ENCODE results near the gene WDR48.

The WDR48 gene

GRCh38 chr3:39138804-39139415 lies 87.1 kb downstream of the WDR48 start:
- DNase-seq (ENCODE audit: low read depth, low spot score) = no peak

DNA sequence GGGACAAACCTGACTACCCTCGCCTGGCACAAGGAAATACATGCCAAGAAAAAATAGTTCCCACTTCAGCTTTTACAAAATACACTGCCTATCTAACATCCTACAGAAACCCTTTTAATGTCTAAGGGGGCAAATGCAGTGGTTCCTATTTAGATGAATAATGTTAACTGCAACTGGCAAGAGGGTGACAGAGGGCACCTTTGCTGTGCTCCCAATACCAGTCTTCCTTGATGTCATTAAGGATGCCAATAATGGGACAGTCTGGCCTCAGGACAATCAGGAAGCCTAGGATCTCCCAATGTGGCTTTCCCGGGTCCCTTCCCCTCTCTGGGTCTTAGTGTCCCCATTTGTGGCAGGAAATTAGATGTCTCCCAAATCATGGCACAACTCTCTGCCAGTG lies 87.6 kb downstream of the WDR48 start:
- DNase-seq (ENCODE audit: low read depth, low spot score) = no peak

DNA sequence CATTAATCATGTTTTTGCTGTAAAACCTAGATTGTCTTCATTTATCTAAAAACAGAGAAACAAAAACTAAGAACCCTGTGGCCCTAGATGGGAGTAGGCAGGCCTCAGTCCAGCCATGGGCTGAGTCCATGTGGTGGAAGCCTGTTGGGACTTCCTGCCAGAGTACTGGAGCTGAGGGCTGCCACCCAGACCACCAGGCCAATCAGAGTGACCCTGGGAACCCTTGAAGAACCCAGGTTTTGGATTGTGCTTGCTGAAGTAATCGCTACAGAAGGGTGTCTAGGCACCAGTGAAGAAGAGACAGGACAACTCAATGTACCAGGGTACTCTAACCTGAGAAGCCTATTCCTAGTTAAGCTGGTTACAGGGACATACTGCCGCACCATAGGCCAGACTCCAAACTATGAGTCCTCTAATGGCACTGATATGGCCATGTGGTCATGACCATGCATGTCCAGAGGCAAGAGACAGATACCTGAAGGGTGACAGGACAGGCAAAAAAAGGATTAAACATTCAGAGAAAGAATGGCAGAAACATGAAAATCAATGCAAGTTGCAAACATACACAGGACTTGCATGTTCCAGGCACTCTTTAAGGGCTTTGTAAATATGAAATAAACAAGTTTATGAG lies 88.6 kb downstream of the WDR48 start:
- no peak for DNase-seq (ENCODE audit: low read depth, low spot score)

DNA sequence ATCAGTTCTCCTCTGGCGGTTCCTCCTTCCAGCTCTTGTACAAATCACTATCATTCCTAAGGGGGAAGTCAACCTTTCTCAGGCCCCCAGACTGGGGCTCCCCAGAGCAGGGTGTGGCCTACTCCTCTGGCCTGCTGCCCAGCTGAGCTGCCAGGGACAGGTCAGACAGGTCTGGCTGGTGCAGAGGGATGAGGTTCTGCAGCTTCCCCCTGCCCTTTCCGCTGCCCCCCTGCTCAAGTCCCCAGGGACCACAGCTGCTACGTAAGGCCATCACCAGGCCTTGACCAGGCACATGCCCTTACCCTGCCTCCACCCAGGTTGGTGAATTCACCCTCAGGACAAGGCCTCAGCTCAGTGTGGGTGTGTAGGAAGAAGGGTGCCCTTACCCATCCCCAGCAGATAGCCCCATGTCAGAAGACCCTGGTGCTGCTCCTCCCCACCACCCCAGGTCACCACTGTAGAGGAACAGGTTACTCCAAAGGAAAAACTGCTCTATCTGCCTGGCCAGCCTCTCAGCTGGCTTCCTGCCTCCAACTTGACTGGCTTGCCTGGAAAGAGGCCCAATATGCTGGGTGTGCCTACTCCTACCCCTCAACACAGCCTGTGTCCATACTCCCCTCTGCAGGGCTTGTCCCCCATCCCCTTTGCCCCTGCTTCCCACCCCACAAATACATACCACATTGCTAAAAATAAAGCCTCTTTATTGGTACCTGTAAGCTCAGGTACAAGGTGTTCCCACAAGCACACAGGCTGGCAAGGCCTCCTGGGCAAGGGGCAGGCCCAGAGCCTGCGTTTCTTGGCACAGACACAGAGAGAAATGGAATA lies 89.6 kb downstream of the WDR48 start:
- DNase-seq (ENCODE audit: low read depth, low spot score) = no peak

DNA sequence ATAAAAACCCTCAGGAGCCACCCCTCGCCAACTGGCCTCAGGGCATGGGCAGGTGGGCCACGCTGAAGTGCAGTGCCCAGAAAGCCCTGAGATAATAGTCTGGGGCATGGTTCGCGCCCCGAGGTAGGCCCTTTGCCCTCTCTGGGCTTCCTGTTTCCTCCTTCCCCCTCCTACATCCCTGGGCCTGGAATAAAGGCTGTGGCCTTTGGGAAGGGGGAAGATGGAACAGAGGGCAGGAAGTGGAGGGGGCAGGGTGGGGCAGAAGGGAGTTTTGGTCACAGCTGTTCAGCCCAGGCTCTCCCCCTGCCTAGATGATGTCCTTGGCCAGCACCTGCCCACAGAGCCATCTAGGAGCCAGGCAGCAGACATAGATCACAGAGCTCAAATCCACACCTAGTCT lies 90.3 kb downstream of the WDR48 start:
- no peak for DNase-seq (ENCODE audit: low read depth, low spot score)

DNA sequence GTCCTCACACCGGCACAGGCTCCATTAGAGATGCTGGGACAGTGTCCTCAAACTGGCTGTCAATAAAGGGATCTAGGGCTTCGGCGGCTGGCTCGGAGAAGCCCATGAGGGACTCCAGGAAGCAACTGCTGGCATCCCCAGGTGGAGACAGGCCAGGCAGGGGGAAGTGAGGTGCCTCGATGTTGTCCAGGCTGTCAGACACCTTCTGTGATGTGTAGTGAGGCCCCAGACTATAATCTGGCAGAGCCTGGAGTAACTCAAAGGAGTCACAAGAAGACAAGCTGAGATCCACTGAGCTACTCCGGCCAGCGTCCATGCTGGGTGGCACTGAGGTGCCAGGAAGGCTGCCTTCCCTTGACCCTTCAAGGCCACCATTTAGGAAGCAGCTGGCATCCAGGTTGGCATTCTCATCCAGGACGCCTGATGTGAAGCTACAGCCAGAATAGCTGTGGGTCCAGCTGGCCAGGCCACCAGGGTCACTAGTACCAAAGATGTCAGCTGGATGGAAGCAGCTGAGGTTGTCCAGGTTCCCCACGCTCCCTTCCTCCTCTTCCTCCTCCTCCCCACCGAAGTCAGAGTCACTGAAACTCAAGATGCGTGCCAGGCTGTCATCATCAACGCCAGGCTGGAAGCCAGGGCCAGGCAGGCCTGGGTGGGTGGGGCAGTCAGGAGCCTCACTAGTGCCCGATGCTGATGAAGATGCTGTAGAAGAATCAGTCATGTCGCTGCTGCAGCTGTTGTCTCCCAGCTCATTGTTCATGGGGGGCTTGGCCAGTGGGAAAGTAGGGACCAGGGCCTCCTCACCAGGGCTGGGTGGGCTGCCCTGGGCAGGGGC lies 91.5 kb downstream of the WDR48 start:
- no peak for DNase-seq (ENCODE audit: low read depth, low spot score)

DNA sequence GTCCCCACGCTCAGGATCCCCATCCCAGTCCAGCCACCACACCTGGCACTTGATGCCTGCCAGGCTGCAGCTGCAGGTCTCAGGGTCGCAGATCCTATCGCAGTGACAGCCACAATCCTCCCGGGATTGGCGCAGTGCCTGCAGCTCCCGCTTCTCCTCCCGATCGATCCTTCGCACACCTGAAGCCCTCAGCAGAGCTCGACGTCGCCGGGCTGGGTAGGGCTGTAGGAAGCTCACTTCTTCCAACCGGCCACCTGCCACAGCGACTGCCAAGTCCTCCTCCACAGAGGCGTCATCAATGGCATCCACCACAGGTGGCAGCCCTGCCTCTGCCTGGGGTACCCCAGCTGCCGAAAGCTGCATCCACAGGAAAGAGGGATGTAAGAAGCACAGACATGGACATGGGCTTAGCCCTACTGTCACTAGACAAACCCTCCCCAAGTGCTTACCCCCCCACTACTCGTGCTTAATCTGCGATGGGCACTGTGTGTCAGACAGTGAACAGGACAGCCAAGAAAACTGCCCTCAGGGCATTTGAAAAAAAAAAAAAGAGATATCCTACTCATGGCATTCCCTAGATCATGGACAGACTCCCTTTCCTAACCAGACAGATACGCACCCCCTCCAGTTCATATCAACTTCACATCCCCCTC lies 92.4 kb downstream of the WDR48 start:
- DNase-seq (ENCODE audit: low read depth, low spot score) = no peak

GRCh38 chr3:39144748-39145380 lies 93.0 kb downstream of the WDR48 start:
- no peak for DNase-seq (ENCODE audit: low read depth, low spot score)

GRCh38 chr3:39146083-39146501 lies 94.3 kb downstream of the WDR48 start:
- no peak for DNase-seq (ENCODE audit: low read depth, low spot score)

Data from activated naive CD8-positive, alpha-beta T cell treated with anti-CD3 and anti-CD28 coated beads, Interleukin-2, amount 50 U/mL, for 16 hours (primary cell).